Measurements from ENCODE around the gene ASZ1.

DNA sequence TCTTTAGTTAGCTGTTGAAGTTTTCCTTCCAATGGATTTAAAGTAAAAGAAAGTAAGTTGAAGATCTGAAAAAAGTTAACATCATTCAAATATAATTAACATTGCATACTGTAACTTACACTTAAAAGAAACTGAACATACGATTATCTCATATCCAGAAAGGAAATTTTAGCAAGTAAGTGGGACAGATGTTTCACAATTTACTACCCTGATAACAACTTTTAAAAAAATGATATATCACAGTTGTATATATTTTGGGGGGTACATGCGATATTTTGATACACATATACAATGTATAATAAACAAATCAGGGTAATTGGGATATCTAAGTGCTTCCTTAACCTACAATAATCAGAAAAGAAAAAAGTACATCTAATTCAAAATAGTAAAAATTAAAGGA, 44.2 kb downstream of the ASZ1 start:
- TF ChIP-seq EZH2 (IDR thresholded peaks at IDR 0.05) (no peak), RAD21 (IDR thresholded peaks at IDR 0.05; ENCODE audit: low read depth) (no peak), POLR2A (IDR thresholded peaks at IDR 0.05; ENCODE audit: borderline replicate concordance, extremely low read depth, insufficient read depth, insufficient read length) (no peak), JUND (IDR thresholded peaks at IDR 0.05) (no peak), TCF7L2 (IDR thresholded peaks at IDR 0.05; ENCODE audit: borderline replicate concordance, extremely low read depth, insufficient read depth, insufficient read length) (no peak), SRF (IDR thresholded peaks at IDR 0.05; ENCODE audit: low read depth) (no peak)
- TF ChIP-seq, protein P1, sequence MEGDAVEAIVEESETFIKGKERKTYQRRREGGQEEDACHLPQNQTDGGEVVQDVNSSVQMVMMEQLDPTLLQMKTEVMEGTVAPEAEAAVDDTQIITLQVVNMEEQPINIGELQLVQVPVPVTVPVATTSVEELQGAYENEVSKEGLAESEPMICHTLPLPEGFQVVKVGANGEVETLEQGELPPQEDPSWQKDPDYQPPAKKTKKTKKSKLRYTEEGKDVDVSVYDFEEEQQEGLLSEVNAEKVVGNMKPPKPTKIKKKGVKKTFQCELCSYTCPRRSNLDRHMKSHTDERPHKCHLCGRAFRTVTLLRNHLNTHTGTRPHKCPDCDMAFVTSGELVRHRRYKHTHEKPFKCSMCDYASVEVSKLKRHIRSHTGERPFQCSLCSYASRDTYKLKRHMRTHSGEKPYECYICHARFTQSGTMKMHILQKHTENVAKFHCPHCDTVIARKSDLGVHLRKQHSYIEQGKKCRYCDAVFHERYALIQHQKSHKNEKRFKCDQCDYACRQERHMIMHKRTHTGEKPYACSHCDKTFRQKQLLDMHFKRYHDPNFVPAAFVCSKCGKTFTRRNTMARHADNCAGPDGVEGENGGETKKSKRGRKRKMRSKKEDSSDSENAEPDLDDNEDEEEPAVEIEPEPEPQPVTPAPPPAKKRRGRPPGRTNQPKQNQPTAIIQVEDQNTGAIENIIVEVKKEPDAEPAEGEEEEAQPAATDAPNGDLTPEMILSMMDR (IDR thresholded peaks at IDR 0.05 in 2 of 3, conservative IDR thresholded peaks at IDR 0.05 in 1 of 3; ENCODE audit: borderline replicate concordance in 1 of 3, insufficient read depth in 1 of 3, low read depth in 2 of 3, low read length in 2 of 3), result no peak

Measured in HCT116 (cell line).